NB4 (cell line): ENCODE data around the gene OR13C8.
"Not testable (repeated sequence)": the region's sequence is repeated elsewhere in the genome, so short reads cannot be mapped to it uniquely, and the experiment has no call there.

Experiments
- DNase-seq: peaks from one replicate; pipeline ENCODE4 v3.0.0; 2010; ENCODE audit warnings: low read depth
- H3K4me3 ChIP-seq: one replicate; pipeline ENCODE4 v1.5.1; 2011; ENCODE audit warnings: mild to moderate bottlenecking, low read depth, low read length, moderate library complexity
- MYC ChIP-seq: IDR thresholded peaks from 2 replicates; pipeline ENCODE4 v1.6.1; 2011; ENCODE audit warnings: low read depth, low read length
- POLR2A ChIP-seq: IDR thresholded peaks from 2 replicates; pipeline ENCODE4 v1.6.1; 2011; ENCODE audit warnings: mild to moderate bottlenecking; ENCODE audit not compliant: insufficient read length; ENCODE audit errors: extremely low read depth
- TF ChIP-seq, protein P1 (sequence below): IDR thresholded peaks from one replicate; pipeline ENCODE4 v1.5.1; 2012; ENCODE audit warnings: low read depth, low read length
- TF ChIP-seq, protein P2 (sequence below): IDR thresholded peaks from 2 replicates; pipeline ENCODE4 v1.6.1; 2011; ENCODE audit warnings: low read depth, low read length

Gene OR13C8

DNA sequence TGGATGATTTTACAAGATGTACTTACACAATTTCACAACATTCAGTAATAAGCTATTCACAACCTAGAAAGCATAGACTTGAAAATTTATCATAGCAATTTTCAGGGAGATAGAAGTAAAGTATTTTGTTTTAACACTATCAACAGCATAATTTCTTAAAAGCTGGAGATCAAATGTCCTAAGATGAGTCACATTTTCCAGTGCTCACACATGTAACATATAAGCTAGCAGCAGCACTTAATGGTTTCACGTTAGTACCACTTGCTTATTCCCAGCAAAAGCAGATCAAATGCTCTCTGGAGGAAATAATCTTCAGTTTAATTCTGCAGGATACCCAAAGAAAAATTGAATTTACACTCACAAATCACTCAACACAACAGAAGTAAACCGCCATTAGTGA lies 6.5 kb downstream of the OR13C8 start:
- no peak for TF ChIP-seq POLR2A
- TF ChIP-seq, protein P1, sequence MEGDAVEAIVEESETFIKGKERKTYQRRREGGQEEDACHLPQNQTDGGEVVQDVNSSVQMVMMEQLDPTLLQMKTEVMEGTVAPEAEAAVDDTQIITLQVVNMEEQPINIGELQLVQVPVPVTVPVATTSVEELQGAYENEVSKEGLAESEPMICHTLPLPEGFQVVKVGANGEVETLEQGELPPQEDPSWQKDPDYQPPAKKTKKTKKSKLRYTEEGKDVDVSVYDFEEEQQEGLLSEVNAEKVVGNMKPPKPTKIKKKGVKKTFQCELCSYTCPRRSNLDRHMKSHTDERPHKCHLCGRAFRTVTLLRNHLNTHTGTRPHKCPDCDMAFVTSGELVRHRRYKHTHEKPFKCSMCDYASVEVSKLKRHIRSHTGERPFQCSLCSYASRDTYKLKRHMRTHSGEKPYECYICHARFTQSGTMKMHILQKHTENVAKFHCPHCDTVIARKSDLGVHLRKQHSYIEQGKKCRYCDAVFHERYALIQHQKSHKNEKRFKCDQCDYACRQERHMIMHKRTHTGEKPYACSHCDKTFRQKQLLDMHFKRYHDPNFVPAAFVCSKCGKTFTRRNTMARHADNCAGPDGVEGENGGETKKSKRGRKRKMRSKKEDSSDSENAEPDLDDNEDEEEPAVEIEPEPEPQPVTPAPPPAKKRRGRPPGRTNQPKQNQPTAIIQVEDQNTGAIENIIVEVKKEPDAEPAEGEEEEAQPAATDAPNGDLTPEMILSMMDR: no peak
- TF ChIP-seq, protein P2, sequence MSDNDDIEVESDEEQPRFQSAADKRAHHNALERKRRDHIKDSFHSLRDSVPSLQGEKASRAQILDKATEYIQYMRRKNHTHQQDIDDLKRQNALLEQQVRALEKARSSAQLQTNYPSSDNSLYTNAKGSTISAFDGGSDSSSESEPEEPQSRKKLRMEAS: no peak
- TF ChIP-seq MYC: no peak
- no peak overlapping the region for H3K4me3 ChIP-seq
- no peak for DNase-seq

DNA sequence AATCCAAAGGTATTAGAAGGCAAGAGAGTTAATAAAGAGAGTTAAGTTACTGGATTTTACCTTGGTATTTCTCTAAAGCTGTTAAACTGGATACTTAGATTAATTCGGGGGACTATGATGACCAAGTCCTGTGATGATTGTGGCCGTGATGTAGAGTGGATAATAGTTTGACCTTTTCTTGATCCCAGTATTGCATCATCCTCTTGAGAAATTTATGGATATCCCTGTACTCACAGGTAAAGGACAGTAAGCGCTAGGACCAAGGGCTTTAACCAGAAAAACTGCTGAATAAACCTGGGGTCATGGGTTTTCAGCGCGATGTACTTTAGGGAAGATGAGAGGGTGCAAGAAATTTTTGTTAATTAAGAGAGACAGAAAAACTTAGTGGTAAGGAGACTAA lies 8.3 kb downstream of the OR13C8 start:
- no peak for DNase-seq
- H3K4me3 ChIP-seq: no peak overlapping the region
- TF ChIP-seq, protein P1: no peak
- TF ChIP-seq, protein P2: no peak

DNA sequence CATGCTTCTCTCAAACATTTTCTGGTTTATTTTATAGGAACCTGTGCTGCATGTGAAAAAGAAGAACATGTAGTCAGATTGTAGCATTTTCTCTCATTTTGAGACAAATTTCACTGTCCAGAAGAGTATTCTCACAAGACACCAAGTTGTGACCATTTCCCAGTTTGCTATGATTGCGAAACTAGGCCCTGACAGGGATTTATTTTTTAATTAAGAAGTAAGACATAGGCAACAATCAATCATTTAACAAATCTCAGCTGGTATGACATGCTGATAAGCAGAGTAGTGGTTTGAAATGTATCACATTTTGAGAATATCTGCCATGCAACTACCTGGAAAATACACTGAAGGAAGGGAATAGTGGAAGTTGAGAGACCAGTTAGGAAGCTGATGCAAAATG lies 11.6 kb downstream of the OR13C8 start:
- no peak overlapping the region for H3K4me3 ChIP-seq
- TF ChIP-seq POLR2A (no peak), MYC (no peak)
- TF ChIP-seq, protein P2: no peak
- TF ChIP-seq, protein P1: no peak
- DNase-seq: no peak

DNA sequence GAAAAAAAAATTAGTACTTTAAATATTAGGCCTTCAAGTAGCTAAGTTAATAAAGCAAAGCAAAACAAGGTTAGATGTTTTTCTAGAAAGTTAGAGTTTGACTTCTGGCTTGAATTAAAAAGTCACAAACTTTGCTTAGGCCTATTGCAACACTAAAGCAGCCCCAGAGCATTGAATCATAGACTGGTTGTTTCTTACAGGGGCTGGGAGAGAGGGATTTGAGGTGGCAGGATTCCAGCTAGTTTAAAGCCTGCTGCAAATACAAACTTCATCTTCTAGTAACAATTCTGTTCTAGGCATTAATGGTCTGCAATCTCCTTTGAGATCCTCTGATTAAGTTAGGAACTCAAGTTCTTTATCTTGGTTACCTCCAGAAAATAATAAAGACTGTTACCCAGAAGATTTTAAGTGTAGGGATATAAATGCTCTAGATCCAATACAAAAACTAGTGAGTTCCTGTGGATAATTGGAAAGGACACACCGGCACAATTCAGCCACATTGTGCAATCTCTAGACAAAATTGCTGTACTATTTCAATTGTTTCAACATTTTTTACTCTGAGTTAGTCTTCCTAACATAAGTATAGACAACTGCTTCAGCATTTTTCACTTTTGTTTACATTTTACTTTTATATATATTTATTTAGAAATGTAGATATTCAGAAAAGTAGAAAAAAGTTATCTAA lies 17.7 kb downstream of the OR13C8 start:
- no peak for DNase-seq
- H3K4me3 ChIP-seq: no peak overlapping the region
- TF ChIP-seq POLR2A (no peak), MYC (no peak)
- TF ChIP-seq, protein P2: no peak
- TF ChIP-seq, protein P1: no peak

DNA sequence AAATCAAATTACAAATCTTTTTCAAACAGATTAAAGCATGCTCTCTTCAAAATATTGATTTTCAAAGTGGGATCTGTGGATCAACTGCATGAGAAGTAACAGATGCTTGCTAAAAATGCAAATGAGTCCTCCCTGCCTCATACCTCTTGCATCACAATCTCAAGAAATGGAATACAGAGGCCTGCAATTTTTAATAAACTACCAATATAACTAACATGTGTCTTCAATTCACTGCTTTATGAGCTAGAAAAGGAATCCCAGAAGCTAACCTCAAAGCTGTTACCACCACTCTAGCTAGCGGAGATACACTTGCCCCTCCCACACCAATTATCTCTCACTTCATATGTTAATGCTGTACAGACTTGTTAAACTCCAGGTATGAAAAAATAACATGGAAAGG lies 20.7 kb downstream of the OR13C8 start:
- no peak for DNase-seq
- TF ChIP-seq, protein P1: no peak
- no peak for TF ChIP-seq MYC
- TF ChIP-seq, protein P2: no peak
- TF ChIP-seq POLR2A: no peak
- no peak overlapping the region for H3K4me3 ChIP-seq

DNA sequence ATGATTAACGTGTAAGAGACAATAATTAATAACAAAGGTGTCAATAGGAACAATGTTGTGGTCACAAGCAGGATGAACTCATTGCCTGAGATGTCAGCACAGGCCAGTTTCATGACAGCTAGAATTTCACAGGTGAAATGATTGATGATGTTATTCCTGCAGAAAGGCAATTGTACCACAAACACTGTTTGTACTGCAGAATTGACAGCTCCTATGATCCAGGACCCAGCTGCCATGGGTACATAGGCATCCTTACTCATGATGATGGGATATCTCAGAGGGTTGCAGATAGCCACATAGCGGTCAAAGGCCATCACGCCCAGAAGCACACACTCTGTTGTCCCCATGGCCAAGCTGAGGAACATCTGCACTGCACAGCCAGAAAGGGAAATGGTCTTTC lies 29.8 kb downstream of the OR13C8 start:
- not testable (repeated sequence) for H3K4me3 ChIP-seq

DNA sequence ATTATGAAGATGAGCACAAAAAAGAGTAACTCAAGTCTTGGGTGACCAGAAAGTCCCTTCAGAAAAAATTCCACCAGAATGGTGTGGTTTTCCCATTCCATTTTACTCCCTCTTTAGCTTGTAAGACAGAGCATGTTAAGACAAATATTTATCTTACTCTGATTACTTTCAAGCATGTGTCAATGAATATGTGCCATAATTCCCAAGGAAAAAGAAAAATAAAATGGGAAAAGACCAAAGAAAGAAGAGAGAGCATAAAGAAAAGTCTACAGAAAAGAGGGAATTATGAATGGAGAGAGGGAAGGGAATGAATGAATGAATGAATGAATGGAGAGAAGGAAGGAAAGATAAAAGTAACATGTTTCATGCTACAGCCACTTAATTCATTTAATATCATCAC lies 30.3 kb downstream of the OR13C8 start, which contains the start of gene OR13C5:
Gene OR13C5, minus strand, starts transcription at position 101 of the 400 bp plus-strand sequence. Its CDS starts 0 bp downstream, at position 101.
- H3K4me3 ChIP-seq, DNase-seq: not testable (repeated sequence)

More for the DNA sequence above, 29.8 kb downstream of the OR13C8 start:
- DNase-seq: not testable (repeated sequence)
